Measurements from ENCODE around the gene FAT1.

GRCh38 chr4:186730621-186731020 is 7.0 kb upstream of the FAT1 start:
- TF ChIP-seq EP300 (IDR thresholded peaks at IDR 0.05) = no peak
- TF ChIP-seq, protein P1, sequence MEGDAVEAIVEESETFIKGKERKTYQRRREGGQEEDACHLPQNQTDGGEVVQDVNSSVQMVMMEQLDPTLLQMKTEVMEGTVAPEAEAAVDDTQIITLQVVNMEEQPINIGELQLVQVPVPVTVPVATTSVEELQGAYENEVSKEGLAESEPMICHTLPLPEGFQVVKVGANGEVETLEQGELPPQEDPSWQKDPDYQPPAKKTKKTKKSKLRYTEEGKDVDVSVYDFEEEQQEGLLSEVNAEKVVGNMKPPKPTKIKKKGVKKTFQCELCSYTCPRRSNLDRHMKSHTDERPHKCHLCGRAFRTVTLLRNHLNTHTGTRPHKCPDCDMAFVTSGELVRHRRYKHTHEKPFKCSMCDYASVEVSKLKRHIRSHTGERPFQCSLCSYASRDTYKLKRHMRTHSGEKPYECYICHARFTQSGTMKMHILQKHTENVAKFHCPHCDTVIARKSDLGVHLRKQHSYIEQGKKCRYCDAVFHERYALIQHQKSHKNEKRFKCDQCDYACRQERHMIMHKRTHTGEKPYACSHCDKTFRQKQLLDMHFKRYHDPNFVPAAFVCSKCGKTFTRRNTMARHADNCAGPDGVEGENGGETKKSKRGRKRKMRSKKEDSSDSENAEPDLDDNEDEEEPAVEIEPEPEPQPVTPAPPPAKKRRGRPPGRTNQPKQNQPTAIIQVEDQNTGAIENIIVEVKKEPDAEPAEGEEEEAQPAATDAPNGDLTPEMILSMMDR (IDR thresholded peaks at IDR 0.05) = no peak
- no peak for TF ChIP-seq POLR2AphosphoS5 (IDR thresholded peaks at IDR 0.05)

Data from suprapubic skin (tissue), 4 donors.